Mammary epithelial cell (primary cell): ENCODE results near the gene ASB13.

Experiments
- EZH2 ChIP-seq: IDR thresholded peaks from 2 replicates; pipeline ENCODE4 v1.6.1; 2012; ENCODE audit warnings: low read length, inconsistent platforms, borderline replicate concordance
- TF ChIP-seq, protein P1 (sequence below), 2 donors: IDR thresholded peaks in 1 of 2; conservative IDR thresholded peaks in 1 of 2; 2 replicates each; pipeline ENCODE4 v1.5.1; 2011 to 2012; ENCODE audit warnings: inconsistent platforms in 2 of 2, low read length in 2 of 2, mild to moderate bottlenecking in 2 of 2, control low read depth in 1 of 2, low read depth in 1 of 2; ENCODE audit not compliant: insufficient read depth in 1 of 2; ENCODE audit errors: extremely low read depth in 1 of 2

GRCh38 chr10:5620223-5620721 lies 46.1 kb downstream of the ASB13 start:
- TF ChIP-seq, protein P1, sequence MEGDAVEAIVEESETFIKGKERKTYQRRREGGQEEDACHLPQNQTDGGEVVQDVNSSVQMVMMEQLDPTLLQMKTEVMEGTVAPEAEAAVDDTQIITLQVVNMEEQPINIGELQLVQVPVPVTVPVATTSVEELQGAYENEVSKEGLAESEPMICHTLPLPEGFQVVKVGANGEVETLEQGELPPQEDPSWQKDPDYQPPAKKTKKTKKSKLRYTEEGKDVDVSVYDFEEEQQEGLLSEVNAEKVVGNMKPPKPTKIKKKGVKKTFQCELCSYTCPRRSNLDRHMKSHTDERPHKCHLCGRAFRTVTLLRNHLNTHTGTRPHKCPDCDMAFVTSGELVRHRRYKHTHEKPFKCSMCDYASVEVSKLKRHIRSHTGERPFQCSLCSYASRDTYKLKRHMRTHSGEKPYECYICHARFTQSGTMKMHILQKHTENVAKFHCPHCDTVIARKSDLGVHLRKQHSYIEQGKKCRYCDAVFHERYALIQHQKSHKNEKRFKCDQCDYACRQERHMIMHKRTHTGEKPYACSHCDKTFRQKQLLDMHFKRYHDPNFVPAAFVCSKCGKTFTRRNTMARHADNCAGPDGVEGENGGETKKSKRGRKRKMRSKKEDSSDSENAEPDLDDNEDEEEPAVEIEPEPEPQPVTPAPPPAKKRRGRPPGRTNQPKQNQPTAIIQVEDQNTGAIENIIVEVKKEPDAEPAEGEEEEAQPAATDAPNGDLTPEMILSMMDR (conservative IDR thresholded peaks at IDR 0.05 in 1 of 2, IDR thresholded peaks at IDR 0.05 in 1 of 2; ENCODE audit: extremely low read depth in 1 of 2, insufficient read depth in 1 of 2, low read depth in 1 of 2, low read length in 2 of 2): no peak
- TF ChIP-seq EZH2: no peak
